C4-2B (cell line): ENCODE measurements around the gene PDE6H.

Experiments
- H3K27ac ChIP-seq: fragments of 450-650 bp; 2 replicates; pipeline ENCODE4 v1.5.1; 2017
- ZFX ChIP-seq: fragments of 450-650 bp; IDR thresholded peaks from 2 replicates; pipeline ENCODE4 v1.6.1; 2017
- TF ChIP-seq, protein P1 (sequence below): fragments of 450-650 bp; conservative IDR thresholded peaks from 2 replicates; pipeline ENCODE4 v1.5.1; 2017; ENCODE audit warnings: mild to moderate bottlenecking

Gene PDE6H

DNA sequence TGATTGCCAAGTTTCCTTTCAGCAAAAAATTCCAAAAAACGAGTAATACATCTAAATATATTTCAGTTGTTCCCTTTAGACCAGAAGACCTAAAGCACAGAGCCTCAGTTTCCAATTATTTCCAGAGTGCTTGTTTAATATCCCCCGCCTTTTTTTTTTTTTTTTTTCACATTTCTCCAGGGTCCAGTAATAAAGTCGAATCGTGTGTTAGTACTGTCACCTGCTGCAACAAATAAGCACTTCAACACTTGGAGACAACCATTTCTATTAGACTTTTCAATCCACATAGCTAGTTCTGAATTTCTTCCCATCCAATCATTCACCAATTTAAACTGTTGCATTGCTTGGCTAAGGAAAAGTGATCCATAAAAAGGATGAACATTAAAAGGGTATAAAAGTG is 13.6 kb downstream of the PDE6H start:
- TF ChIP-seq ZFX, result no peak
- TF ChIP-seq, protein P1, sequence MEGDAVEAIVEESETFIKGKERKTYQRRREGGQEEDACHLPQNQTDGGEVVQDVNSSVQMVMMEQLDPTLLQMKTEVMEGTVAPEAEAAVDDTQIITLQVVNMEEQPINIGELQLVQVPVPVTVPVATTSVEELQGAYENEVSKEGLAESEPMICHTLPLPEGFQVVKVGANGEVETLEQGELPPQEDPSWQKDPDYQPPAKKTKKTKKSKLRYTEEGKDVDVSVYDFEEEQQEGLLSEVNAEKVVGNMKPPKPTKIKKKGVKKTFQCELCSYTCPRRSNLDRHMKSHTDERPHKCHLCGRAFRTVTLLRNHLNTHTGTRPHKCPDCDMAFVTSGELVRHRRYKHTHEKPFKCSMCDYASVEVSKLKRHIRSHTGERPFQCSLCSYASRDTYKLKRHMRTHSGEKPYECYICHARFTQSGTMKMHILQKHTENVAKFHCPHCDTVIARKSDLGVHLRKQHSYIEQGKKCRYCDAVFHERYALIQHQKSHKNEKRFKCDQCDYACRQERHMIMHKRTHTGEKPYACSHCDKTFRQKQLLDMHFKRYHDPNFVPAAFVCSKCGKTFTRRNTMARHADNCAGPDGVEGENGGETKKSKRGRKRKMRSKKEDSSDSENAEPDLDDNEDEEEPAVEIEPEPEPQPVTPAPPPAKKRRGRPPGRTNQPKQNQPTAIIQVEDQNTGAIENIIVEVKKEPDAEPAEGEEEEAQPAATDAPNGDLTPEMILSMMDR, result no peak
- no peak overlapping the region for H3K27ac ChIP-seq

DNA sequence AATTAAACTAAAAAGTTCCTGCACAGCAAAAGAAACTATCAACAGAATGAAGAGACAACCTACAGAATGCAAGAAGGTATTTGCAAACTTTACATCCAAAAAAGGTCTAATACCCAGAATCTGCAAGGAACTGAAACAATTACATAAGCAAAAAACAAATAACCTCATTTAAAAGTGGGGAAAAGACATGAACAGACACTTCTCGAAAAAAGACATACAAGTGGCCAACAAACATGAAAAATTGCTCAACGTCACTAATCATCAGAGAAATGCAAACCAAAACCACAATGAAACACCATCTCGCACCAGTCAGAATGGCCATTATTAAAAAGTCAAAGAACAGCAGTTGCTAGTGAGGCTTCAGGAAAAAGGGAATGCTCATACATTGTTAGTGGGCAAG is 15.2 kb downstream of the PDE6H start:
- TF ChIP-seq ZFX, result no peak
- TF ChIP-seq, protein P1, result no peak

DNA sequence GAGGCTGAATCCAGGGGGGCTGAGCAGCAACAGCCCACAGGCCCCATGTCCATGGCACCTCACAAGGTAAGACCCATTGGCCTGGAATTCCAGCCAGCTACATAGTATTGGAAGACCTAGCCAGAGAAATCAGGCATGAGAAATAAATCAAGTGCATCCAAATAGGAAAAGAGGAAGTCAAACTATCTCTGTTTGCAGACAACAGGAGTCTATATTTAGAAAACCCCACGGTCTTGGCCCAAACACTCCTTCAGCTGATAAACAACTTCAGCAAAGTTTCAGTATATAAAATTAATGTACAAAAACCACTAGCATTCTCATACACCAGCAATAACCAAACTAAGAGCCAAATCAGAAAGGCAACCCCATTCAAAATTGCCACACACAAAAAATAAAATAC is 16.9 kb downstream of the PDE6H start:
- no peak for TF ChIP-seq ZFX
- TF ChIP-seq, protein P1, result no peak
- no peak overlapping the region for H3K27ac ChIP-seq

More for the DNA sequence above, 15.2 kb downstream of the PDE6H start:
- no peak overlapping the region for H3K27ac ChIP-seq

GRCh38 chr12:14991069-14991468 is 18.2 kb downstream of the PDE6H start:
- H3K27ac ChIP-seq, result no peak overlapping the region
- TF ChIP-seq ZFX, result no peak

DNA sequence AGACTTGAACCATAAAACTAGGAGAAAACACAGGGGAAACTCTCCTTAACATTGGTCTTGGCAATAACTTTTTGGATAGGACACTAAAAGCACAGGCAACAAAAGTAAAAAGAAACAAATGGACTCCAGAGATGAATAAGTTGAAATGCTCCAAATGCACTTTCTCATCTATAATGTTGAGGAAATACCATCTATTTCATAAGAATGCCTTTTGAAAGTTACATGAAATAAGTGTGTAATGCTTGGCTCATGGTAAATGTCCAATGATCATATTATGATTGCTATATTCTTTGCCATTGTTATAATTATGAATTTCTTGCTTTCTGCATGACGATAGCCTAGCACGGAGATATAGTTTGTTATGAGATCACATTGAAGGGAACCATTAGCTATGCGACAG is 19.8 kb downstream of the PDE6H start:
- TF ChIP-seq ZFX, result no peak
- TF ChIP-seq, protein P1, result no peak
- H3K27ac ChIP-seq, result no peak overlapping the region

DNA sequence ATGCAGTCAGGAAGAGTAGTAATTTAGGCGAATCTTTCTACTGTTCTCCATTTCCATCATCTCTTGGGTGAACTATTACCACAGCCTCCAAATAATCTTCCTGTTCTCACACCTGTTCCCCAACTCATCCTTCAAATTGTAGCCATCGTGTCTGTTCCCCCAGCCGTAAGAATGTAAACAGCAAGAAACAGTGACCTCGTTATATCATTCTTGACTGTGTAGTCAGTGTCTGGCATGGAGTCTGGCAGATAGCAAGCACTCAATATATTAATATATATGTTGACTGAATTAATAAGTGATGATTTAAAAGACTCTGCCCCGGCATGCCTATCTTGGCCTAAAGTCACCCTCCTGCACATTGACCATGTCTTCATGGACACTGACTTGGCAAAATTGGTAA is 20.3 kb downstream of the PDE6H start:
- H3K27ac ChIP-seq, result no peak overlapping the region
- TF ChIP-seq, protein P1, result no peak
- TF ChIP-seq ZFX, result no peak

GRCh38 chr12:14993537-14994266 is 20.9 kb downstream of the PDE6H start:
- no peak for TF ChIP-seq ZFX
- H3K27ac ChIP-seq, result no peak overlapping the region

DNA sequence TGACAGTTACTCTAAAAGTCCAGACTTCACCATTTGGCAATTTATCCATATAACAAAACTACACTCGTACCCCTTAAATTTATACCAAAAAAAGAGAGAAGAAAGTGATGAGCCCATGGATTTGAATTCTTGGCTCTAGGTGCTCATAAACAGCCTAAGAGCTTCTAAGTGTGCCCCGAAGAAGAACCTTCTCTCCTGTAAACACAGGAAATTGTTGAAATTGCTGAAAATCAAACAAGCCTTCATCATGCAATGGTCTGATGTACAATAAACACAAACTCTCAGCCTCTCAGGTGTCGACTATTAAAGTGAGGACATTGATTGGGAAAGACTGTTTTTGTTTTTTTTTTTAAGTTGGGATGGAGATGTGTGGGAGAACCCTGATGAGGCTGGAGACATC is 21.8 kb downstream of the PDE6H start:
- TF ChIP-seq, protein P1, result no peak
- no peak for TF ChIP-seq ZFX
- H3K27ac ChIP-seq, result no peak overlapping the region
